NCI-H748 (cell line): ENCODE measurements around the gene TNS1.
"Not testable (repeated sequence)": the region's sequence is repeated elsewhere in the genome, so short reads cannot be mapped to it uniquely, and the experiment has no call there.

ENCODE experiments used
- DNase-seq: peaks from one replicate; lab custom pipeline; 2025; ENCODE audit not compliant: unreplicated experiment; lab: John Stamatoyannopoulos, UW

TNS1 gene

GRCh38 chr2:217790681-217791392 lies 212.0 kb downstream of the TNS1 start:
- DNase-seq = no peak

- DNase-seq = no peak
Observed at GRCh38 chr2:217790195-217790594, 212.6 kb downstream of the TNS1 start.

DNA sequence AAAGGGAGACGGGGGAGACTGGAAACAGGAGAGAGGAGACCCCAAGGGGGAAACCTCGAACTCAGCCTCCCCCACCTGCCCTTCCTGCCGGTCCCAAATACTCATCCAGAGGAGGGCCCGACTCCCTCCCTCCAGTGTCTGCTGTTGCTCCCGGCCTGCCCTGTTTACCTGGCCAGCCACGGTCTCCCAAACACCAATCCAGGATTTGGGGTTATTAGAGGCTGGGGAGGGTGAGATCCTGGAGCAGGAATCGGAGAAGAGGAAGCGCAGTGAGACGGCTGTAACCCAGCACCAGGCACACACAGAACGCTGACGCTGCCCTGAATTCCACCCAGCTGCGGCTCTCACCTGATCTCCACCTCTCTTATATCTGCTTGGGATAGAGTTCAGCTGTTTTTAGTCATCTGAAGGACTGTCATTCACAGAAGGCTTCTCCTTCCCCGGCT lies 213.0 kb downstream of the TNS1 start:
- DNase-seq = no peak

DNA sequence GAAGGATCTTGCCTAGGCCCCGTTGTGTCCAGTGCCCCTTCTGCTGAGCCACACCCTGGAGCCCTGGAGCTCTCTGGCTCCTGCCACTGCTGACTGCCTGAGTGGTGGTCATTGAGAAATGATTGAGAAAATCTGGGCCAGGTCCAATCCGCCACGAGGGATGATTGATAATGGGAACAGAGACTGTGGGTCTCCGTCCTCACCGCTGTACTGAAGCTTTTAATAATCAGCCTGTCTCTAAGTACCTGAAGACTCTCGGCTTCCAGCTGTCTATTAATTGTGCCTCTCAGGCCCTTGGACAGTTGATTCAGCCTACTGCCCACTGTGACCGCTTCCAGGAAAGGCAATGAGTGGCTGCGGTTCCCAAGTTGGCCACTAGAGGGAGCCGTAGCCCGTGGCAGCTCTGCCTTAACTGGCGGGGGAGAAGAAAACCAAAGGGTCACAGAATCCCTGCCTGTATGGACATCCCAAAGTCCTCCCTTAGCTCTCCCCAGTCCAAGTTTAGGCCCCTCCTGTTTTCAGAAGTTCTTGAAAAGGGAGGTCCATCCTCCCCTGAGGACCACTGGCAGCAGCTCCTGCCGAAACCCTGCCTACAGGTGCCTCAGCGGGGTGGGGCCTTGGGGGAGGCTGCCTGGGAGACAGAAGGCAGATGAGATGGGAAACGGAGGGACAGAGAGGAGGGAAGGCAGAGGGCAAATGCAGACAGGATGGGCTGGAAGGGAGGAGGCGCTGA lies 213.6 kb downstream of the TNS1 start:
- peak; percentile 66 for DNase-seq

GRCh38 chr2:217788669-217789002 lies 214.2 kb downstream of the TNS1 start:
- DNase-seq = no peak

DNA sequence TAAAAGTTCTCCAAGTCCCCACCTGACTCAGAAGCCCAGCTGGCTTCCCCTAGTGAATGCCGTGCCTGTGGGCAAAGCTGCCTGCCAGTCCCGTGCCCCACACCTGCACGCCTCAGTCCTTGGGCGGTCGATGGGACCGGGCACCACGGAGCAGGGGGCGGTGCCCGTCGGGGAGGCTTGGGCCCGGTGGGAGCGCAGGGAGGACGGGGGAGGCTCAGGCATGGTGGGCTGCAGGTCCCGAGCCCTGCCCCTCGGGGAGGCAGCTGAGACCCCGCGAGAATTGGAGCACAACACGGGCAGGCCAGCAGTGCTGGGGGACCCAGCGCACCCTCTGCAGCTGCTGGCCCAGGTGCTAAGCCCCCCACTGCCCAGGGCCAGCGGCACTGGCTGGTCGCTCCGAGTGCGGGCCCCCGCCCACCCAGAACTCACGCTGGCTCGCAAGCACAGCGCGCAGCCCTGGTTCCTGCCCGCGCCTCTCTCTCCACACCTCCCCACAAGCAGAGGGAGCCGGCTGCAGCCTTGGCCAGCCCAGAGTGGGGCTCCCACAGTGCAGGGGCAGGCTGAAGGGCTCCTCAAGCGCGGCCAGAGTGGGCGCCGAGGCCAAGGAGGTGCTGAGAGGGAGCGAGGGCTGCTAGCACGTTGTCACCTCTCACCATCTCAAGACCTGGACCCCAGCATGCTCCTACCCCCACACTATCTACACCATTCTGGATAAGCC lies 215.5 kb downstream of the TNS1 start:
- DNase-seq = no peak

GRCh38 chr2:217786560-217786959 lies 216.2 kb downstream of the TNS1 start:
- not testable (repeated sequence) for DNase-seq

GRCh38 chr2:217785544-217786045 lies 217.2 kb downstream of the TNS1 start:
- peak; percentile 61 for DNase-seq

DNA sequence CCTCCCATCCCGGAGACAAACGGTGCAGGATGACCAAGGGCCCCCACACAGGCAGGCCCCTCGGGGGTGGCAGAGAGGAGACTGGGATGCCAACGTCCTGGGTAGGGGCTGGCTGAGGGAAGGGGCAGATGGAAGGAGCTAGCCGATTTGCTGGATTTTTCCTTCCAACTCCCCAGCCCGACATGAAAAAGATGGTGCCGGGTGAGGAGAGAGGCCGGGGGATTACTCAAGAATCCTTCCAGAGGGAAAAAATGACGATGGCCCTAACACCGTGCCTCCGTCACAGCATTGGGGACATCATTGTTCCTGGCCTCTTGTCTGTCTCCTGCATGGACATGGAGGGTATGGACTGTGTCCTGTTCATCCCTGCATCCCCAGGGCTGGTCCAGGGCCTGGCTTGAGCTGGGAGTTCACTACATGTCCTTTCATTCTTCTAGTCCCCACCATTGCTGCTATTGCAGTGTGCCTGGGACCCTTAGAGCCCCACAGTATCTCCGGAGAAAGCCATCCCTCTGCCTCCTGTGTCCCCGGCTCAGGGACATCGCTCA lies 217.7 kb downstream of the TNS1 start:
- DNase-seq = no peak

GRCh38 chr2:217783243-217783642 lies 219.6 kb downstream of the TNS1 start:
- no peak for DNase-seq

DNA sequence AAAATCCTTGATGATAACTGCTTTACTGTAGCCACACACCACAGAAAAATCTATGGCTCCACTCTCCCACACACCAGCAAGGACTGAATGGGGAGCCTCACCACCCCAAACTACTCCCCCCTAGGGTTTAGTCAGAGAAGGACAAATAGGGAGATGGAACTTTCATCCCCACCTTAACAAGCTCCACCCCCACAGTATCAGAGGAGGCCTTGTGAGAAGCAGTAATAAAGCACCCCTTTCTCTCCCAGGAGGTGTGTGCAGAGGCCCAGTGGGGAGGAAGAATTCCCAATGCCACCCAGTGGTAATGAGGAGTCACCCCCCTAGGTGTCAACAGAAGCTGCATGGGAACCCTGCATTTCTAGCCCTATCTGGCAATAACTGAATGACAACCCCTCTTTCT lies 224.9 kb downstream of the TNS1 start:
- no peak for DNase-seq

DNA sequence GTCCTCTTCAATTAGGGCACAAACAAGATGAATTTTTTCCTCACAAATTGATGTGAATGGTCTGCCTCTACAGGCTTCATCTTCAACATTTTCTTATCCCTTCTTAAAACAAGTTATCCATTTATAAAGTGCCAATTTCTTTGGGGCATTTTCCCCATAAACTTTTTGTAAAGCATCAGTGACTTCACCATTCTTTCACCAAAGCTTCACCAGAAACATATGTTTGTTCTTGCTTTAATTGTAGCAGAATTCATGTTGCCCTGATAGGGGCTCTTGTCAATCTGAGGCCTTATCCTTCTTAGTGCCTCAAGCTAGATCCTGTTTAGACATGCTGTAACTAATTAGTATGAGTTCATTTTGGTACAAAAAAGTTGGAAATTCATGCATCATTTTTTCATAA lies 226.2 kb downstream of the TNS1 start:
- no peak for DNase-seq

DNA sequence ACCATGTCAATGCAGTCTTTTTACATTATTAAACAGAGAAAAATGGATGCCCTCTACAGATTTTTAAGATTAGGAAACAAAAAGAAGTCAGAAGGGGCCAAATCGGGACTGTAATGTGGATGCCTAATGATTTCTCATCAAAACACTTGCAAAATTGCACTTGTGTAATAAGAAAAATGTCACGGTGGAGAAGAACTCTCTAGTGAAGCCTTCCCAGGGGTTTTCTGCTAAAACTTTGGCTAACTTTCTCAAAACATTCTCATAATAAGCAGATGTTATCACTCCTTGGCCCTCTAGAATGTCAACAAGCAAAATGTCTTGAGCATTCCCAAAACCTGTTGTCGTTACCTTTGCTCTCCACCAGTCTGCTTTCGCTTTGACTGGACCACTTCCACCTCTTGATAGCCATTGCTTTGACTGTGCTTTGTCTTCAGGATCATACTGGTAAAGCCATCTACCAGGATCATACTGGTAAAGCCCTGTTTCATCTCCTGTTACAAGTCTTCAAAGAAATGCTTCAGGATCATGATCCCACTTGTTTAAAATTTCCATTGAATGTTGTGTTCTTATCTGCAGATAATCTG lies 226.8 kb downstream of the TNS1 start:
- DNase-seq = no peak

DNA sequence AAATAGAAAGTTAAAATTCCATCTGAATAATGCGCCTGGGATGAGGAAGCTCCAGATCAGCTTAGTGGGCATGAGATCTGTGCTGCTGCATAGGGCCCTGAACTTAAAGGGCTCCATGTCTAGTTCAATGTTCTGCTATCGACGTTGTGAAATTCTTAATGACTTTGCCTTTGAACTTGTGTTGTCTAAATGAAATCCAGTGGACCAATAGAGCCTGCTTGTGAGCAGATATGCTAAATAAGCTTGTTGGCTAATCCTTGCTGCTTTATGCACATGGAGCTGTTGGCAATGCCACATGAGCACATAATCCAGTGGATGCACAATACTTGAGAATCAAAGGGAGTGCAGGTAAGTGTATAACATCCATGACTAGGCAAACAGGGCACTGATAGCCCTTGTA lies 228.6 kb downstream of the TNS1 start:
- DNase-seq = no peak

GRCh38 chr2:217773539-217773938 lies 229.3 kb downstream of the TNS1 start:
- no peak for DNase-seq

DNA sequence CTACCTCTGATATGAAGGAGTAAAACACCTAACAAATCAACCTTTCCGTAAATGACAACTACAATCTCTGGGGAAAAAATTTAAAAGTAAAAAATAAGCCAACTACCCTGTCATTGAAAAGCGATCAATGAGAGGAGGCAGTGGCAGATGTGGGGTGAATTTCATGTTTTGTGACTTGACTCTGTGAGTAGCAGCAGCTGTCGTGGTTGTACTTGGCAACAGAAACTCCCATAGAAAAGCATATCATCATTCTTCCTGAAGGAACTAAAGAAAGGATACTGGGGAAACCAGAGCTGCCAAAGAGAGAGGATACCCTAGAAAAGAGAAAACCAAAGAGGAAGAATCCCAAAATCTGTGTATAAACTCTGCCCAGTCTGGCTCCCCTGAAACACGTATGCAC lies 236.4 kb downstream of the TNS1 start:
- no peak for DNase-seq

DNA sequence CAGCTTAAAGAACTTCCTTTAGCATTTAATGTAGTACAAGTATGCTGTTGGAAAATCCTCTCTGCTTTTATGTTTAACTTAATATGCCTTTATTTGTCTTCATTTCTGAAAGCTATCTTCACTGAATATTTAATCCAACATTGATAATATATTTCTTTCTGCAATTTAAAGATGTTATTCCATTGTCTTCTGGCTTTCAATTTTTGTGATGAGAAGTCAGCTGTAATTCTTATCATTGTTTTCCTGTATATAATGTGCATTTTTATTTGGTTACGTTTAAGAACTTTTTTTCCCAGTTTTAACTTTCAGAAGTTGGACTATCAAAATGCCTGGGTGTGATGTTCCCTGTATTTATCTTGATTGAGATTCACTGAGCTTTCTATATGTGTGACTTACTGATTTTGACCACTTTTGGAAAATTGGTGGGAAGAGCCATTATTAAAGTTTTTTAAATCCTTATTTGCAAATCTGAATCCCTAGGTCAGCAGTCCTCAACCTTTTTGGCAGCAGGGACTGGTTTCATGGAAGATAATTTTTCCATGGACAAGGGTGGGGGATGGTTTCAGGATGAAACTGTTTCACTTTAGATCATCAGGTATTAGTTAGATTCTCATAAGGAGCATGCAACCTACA lies 241.0 kb downstream of the TNS1 start:
- DNase-seq = no peak

DNA sequence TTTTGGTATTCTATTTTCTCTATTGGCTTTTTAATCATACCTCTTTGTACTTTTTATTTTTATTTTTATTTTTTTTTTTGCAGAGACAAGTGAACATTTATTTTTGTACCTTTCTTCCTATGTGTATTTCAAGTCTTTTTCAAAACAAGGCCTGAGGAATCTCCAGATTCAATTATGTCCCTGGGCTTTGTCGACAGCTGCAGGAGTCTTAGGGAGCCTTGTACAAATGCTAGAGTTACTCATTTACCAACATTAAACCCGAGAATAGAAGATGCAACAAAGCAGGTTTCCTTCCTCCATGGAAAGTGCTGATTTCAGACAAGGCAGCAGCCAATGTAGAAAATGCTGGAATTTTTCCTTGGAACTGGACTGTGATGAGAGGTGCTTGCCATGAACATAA lies 242.8 kb downstream of the TNS1 start:
- no peak for DNase-seq

GRCh38 chr2:217757108-217757463 lies 245.7 kb downstream of the TNS1 start:
- DNase-seq = no peak

- DNase-seq = peak; percentile 55
Observed at GRCh38 chr2:217756375-217757107, 246.3 kb downstream of the TNS1 start.
